ENCODE results near the gene SLC12A3.
A peak's percentile ranks its signal among the peaks of the same experiment; 100 is the strongest.

SLC12A3 gene

DNA sequence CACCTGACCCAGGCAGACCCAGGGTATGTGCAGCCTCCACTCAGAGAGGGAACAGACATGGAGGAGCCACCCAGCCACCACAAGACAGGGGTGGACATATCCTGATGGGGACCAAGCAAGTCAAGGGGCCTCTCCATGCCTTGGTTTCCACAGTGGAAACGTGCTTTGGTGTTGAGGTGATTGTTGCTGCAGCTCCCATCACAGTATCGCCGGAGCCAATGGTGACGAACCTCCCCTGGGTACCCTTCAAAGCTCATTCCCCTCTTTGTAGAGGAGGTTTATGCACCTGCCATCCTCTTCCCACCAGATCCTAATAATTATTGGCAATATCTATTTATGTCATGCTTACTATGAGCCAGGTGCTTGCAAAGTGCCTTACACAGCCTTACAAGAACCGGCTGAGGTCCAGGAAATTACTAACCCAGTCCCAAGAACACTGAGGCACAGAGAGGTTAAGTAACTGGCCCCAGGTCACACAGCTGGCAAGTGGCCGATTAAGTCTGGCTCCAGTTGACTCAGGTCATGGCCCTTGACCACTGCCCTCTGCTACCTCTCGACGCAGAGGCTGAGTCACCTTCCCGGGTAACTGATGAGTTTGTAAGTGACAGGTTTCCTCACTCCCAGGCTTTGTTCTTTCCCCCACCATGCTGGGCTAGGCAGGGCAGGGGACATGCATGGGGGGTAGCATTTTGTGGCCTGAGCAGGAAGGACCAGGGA lies 20.6 kb downstream of the SLC12A3 start:
- FAIRE-seq (no peak), DNase-seq (ENCODE audit: extremely low spot score, insufficient read length, low read depth) (no peak)

GRCh38 chr16:56886296-56886695 lies 21.3 kb downstream of the SLC12A3 start:
- FAIRE-seq = no peak
- no peak for DNase-seq (ENCODE audit: extremely low spot score, insufficient read length, low read depth)

DNA sequence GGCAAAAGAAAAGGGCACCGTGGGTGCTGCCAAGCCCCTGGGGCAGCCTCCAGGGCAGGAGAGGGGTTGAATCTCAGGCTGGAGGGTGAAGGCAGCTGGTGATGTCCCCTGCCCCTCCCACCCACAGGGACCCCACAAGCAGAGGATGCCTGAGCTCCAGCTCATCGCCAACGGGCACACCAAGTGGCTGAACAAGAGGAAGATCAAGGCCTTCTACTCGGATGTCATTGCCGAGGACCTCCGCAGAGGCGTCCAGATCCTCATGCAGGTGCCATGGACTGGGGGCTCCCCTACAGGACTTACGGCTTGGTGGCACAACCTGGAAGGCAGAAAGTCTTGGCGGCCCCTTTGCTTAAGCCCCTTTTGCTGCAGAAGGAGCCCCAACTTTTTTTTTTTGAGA lies 21.8 kb downstream of the SLC12A3 start:
- FAIRE-seq = no peak

GRCh38 chr16:56888806-56889205 lies 23.8 kb downstream of the SLC12A3 start:
- FAIRE-seq (peak; percentile 91), DNase-seq (ENCODE audit: extremely low spot score, insufficient read length, low read depth) (peak; percentile 65)

More for the DNA sequence above, 21.8 kb downstream of the SLC12A3 start:
- no peak for DNase-seq (ENCODE audit: extremely low spot score, insufficient read length, low read depth)

DNA sequence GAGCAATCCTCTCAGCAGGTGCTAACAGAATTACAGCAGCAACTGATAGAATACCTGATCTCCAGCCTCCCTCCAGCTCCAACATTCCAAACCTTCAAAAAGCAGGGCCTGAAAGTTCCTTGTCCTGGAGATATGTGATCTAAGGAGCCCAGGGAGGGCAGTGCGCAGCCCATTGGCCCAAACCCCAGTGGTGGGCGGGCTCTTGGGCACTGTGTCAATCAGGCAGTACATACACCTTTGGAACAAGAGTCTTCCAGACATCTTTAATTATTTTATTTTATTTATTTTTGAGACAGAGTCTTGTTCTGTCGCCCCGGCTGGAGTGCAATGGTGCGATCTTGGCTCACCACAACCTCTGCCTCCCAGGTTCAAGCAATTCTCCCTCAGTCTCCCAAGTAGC lies 24.2 kb downstream of the SLC12A3 start:
- FAIRE-seq = no peak
- no peak for DNase-seq (ENCODE audit: extremely low spot score, insufficient read length, low read depth)

DNA sequence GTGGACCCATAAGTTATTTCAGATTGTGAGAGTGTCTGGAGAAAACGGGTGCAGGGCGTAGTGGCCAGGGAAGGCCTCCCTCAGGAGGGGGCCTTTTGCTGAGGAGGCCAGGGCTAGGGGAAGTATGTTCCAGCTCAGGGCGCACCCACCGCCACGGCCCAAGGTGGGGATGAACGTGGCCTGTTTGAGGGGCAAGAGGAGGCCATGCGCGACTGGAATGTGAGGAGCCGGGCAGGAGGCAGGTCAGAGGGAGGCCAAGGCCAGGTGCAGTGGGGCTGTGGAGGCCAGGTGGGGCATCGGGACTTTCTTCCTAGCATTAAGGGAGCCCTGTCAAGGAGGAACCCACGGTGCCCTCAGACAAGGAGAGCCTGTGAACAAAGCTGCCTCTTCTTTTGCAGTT lies 26.7 kb downstream of the SLC12A3 start:
- DNase-seq (ENCODE audit: extremely low spot score, insufficient read length, low read depth) (no peak), FAIRE-seq (no peak)

GRCh38 chr16:56892705-56893104 lies 27.7 kb downstream of the SLC12A3 start:
- no peak for FAIRE-seq

GRCh38 chr16:56894331-56894917 lies 29.4 kb downstream of the SLC12A3 start:
- no peak for FAIRE-seq
- no peak for DNase-seq (ENCODE audit: extremely low spot score, insufficient read length, low read depth)

More at GRCh38 chr16:56892705-56893104, 27.7 kb downstream of the SLC12A3 start:
- DNase-seq (ENCODE audit: extremely low spot score, insufficient read length, low read depth) = no peak

- FAIRE-seq (no peak), DNase-seq (ENCODE audit: extremely low spot score, insufficient read length, low read depth) (no peak)
These were observed 30.8 kb downstream of the SLC12A3 start for GRCh38 chr16:56895813-56896212.

DNA sequence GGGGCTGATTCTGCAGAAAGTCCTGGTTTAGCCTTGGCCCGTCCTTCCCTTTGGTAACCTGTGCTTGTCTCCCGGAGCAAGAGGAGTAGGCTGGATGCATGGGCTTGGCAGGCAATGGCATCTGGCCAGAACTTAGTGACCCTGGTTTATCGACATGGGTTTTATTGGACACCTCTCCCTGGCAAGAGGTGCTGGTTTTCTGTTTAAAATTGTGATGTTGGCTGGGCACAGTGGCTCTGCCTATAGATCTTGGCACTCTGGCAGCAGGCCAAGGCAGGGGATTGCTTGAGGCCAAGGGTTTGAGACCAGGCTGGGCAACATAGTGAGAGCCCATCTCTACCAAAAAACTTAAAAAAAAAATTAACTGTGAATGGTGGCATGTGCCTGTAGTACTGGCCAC lies 31.2 kb downstream of the SLC12A3 start:
- FAIRE-seq = no peak
- DNase-seq (ENCODE audit: extremely low spot score, insufficient read length, low read depth) = no peak

- no peak for FAIRE-seq
- no peak for DNase-seq (ENCODE audit: extremely low spot score, insufficient read length, low read depth)
These were observed 32.2 kb downstream of the SLC12A3 start for GRCh38 chr16:56897026-56897799.

DNA sequence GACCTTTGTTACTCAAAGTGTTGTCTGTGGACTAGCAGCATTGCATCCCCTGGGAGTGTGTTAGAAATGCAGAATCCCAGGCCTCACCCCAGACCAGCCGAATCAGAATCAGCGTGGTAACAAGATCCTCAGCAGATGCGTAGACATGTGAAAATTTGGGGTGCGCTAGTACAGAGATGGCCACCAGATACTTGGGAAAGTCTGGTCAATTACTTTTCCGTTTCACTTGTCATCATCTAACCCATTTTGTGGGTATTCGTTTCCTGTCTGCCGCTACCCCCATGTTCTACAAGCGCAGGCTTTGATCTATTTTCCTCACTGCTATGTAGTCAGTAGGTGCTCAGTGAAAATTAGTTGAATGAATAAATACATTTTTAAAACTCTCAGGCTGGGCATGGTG lies 33.8 kb downstream of the SLC12A3 start:
- FAIRE-seq (peak; percentile 90), DNase-seq (ENCODE audit: extremely low spot score, insufficient read length, low read depth) (no peak)

- FAIRE-seq (no peak), DNase-seq (ENCODE audit: extremely low spot score, insufficient read length, low read depth) (no peak)
These were observed 38.9 kb downstream of the SLC12A3 start for GRCh38 chr16:56903866-56904265.

GRCh38 chr16:56907401-56907800 lies 42.4 kb downstream of the SLC12A3 start:
- DNase-seq (ENCODE audit: extremely low spot score, insufficient read length, low read depth) (no peak), FAIRE-seq (no peak)

DNA sequence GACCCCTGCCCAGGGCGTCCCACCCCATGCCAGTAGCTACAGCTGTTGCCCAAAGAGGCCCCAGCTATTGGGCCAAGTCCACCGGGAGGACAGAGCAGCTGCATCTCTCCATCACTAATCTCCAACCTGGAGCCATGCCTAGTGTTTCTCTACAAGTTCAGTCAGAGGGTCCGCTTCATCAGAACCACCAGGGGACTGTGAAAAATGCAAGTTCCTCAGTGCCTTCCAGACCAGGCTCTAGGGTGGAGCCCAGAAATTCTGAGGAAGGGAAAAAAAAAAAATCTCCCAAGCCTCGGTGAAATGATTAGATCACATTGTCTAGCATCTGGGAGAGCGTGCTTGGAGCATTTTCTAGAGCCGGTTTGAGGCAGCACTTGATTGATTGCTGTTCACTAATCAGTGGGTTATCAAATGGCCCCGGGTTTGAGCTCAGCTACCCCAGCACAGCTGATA lies 44.5 kb downstream of the SLC12A3 start:
- no peak for FAIRE-seq
- no peak for DNase-seq (ENCODE audit: extremely low spot score, insufficient read length, low read depth)

GRCh38 chr16:56910112-56910511 lies 45.1 kb downstream of the SLC12A3 start:
- FAIRE-seq = no peak

GRCh38 chr16:56910654-56911539 lies 45.9 kb downstream of the SLC12A3 start:
- FAIRE-seq = peak; percentile 76
- DNase-seq (ENCODE audit: extremely low spot score, insufficient read length, low read depth) = no peak

More at GRCh38 chr16:56910112-56910511, 45.1 kb downstream of the SLC12A3 start:
- DNase-seq (ENCODE audit: extremely low spot score, insufficient read length, low read depth) = no peak

GRCh38 chr16:56911771-56912571 lies 47.0 kb downstream of the SLC12A3 start:
- peak; percentile 99 for FAIRE-seq
- no peak for DNase-seq (ENCODE audit: extremely low spot score, insufficient read length, low read depth)

All from GM18507 (cell line).